Smooth muscle cell of the coronary artery (primary cell): Measurements from ENCODE around the gene LCN2. TPM values are rescaled to one million over a fixed set of nuclear protein-coding genes. Genes with fewer than 3 reads are reported as not detected.

Source experiments
- total RNA-seq: library from RNA; depleted of rRNA; stranded (reverse); fragments of >200 nt; gene quantifications from 2 replicates; pipeline ENCODE4 v1.2.3, GENCODE V29; 2014; ENCODE audit warnings: low replicate concordance

Gene LCN2
- not detected in 2 replicates for total RNA-seq

GRCh38 chr9:128149001-128149701 is at the start of gene LCN2:
TSS of gene LCN2 (plus strand) at chr9:128149453. CDS start at chr9:128149526, 73 bp downstream.

DNA sequence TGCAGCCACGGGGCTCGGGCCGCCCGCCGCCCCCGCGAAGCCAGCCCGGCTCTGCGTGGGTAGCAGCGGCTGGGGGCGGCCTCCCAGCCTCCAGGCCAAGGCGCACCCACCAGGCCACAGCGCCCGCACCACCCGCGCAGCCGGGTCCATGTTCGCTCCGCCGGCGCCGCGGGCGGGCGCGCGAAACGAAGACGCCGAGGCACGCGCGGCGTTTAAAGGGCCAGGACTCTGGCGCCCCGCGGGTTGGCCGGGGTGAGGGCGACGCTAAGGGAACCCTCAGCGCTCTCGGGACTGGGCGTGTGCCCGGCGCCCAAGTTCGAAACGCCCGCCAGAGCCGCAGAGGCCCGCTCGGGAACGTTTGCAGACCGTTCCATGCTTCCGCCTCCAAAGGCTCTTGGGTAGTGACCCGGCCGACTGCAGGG is 21.7 kb upstream of the LCN2 start, which contains the start of gene PTGES2:
Gene PTGES2 (minus strand): TSS at position 162 of the 422 bp plus-strand sequence. CDS start 12 bp downstream, at position 150.

GRCh38 chr9:128159784-128160602 is 10.7 kb downstream of the LCN2 start, which contains the start of gene BBLN:
TSS of gene BBLN (plus strand) at chr9:128160265. CDS start at chr9:128160408, 143 bp downstream.

GRCh38 chr9:128191406-128192046 is 42.3 kb downstream of the LCN2 start, which contains the start of gene CIZ1:
TSS of gene CIZ1 (minus strand) at chr9:128191572. CDS start at chr9:128190857, 715 bp downstream.

Other genes with a start within 250 kb of the LCN2 start
- gene ST6GALNAC6, start 249.8 kb upstream of the LCN2 start, total RNA-seq: 32.0 and 79.7 TPM in 2 replicates
- 22.9 and 44.7 TPM in 2 replicates for gene ST6GALNAC4, start 232.4 kb upstream of the LCN2 start, total RNA-seq
- gene PIP5KL1, start 218.7 kb upstream of the LCN2 start, total RNA-seq: 0.45 and 0.94 TPM in 2 replicates
- gene DPM2, start 211.6 kb upstream of the LCN2 start, total RNA-seq: 7.1 and 8.6 TPM in 2 replicates
- gene EEIG1, start 168.5 kb upstream of the LCN2 start, total RNA-seq: 4.7 and 5.9 TPM in 2 replicates
- 10.1 and 16.0 TPM in 2 replicates for gene NAIF1, start 82.1 kb upstream of the LCN2 start, total RNA-seq
- 19.2 and 19.4 TPM in 2 replicates for gene SLC25A25, start 81.2 kb upstream of the LCN2 start, total RNA-seq
- gene PTGES2, start 21.7 kb upstream of the LCN2 start, total RNA-seq: 69.7 and 112 TPM in 2 replicates
- gene BBLN, start 10.8 kb downstream of the LCN2 start, total RNA-seq: 3.7 and 26.9 TPM in 2 replicates
- 16.0 and 27.5 TPM in 2 replicates for gene CIZ1, start 42.1 kb downstream of the LCN2 start, total RNA-seq
- 4.4 and 70.0 TPM in 2 replicates for gene DNM1, start 53.9 kb downstream of the LCN2 start, total RNA-seq
- 117 and 137 TPM in 2 replicates for gene GOLGA2, start 126.6 kb downstream of the LCN2 start, total RNA-seq
- 35.1 and 64.4 TPM in 2 replicates for gene SWI5, start 126.8 kb downstream of the LCN2 start, total RNA-seq
- gene TRUB2, start 173.0 kb downstream of the LCN2 start, total RNA-seq: 18.1 and 24.8 TPM in 2 replicates
- 22.9 and 23.2 TPM in 2 replicates for gene COQ4, start 173.4 kb downstream of the LCN2 start, total RNA-seq
- 11.2 and 17.7 TPM in 2 replicates for gene SLC27A4, start 191.1 kb downstream of the LCN2 start, total RNA-seq
- 25.9 and 36.8 TPM in 2 replicates for gene URM1, start 221.9 kb downstream of the LCN2 start, total RNA-seq